K562 (cell line): ENCODE data around the gene ASCL2. TPM values are rescaled to one million over a fixed set of nuclear protein-coding genes. Genes with fewer than 3 reads are reported as not detected.

Experiments used
- ATAC-seq: fragments of 200-7000 bp; cut with Tn5 transposase; 3 replicates; pipeline ENCODE4 v1.9.1; 2020; ENCODE audit warnings: moderate library complexity
- BruUV-seq: library from RNA; stranded (reverse); fragments of 400-500 nt; replicated peaks from 2 replicates; lab custom pipeline; 2021; lab: Mats Ljungman, UMichigan
- CTCF ChIA-PET: fragments of 300-600 bp; formaldehyde crosslinking; extraction: SDS; loops from one replicate; lab custom pipeline; 2021; ENCODE audit warnings: low intra/inter-chr PET ratio; lab: Yijun Ruan, JAX
- POLR2A ChIA-PET: fragments of 300-600, 350-650 bp; sonication (Branson Sonifier 250); formaldehyde crosslinking; extraction: SDS; loops from one replicate; lab custom pipeline; 2021; ENCODE audit warnings: antibody characterized with exemption, inconsistent platforms; lab: Yijun Ruan, JAX
- DNase-seq, 4 experiments: peaks; one replicate each; pipeline versions ENCODE4 v3.0.0 to v3.0.0-alpha.2; 2011 to 2018; ENCODE audit warnings: low spot score in 3 of 4, mixed read lengths in 3 of 4; ENCODE audit errors: extremely low read depth in 1 of 4
- FAIRE-seq: peaks from 2 replicates; lab custom pipeline; 2011; peaks lifted over from hg19 to GRCh38; lab: Jason Lieb, UNC
- H2AFZ ChIP-seq: 2 replicates; pipeline ENCODE4 v1.6.0; 2011; ENCODE audit warnings: low read depth, low read length, control low read depth, inconsistent platforms
- H3K27ac ChIP-seq: fragments of 200-600 bp; 3 replicates; pipeline ENCODE4 v1.8.0; 2011; ENCODE audit warnings: low read depth, mild to moderate bottlenecking, control low read depth, inconsistent platforms, low read length, moderate library complexity, mixed read lengths; ENCODE audit errors: extremely low read depth
- H3K27me3 ChIP-seq, 2 experiments: fragments of 300-600 bp in 1 of 2; 2 replicates in 1 of 2; 3 replicates in 1 of 2; pipeline versions ENCODE4 v1.6.0 to v1.8.0; 2011; ENCODE audit warnings: inconsistent platforms in 2 of 2, low read length in 2 of 2, mild to moderate bottlenecking in 1 of 2, mixed read lengths in 1 of 2, moderate library complexity in 1 of 2; ENCODE audit not compliant: control insufficient read depth in 2 of 2, insufficient read depth in 2 of 2
- H3K36me3 ChIP-seq: fragments of 300-600 bp; 3 replicates; pipeline ENCODE4 v1.8.0; 2011; ENCODE audit warnings: mild to moderate bottlenecking, low read length, inconsistent platforms; ENCODE audit not compliant: control insufficient read depth, insufficient read depth
- H3K4me1 ChIP-seq, 2 experiments: fragments of 200-600 bp in 1 of 2; replicated peaks in 1 of 2; 2 replicates in 1 of 2; 3 replicates in 1 of 2; pipeline versions ENCODE4 v1.5.1 to v1.8.0; 2011; ENCODE audit warnings: inconsistent platforms in 2 of 2, low read length in 2 of 2, mild to moderate bottlenecking in 1 of 2, mixed read lengths in 1 of 2, moderate library complexity in 1 of 2; ENCODE audit not compliant: control insufficient read depth in 2 of 2, insufficient read depth in 2 of 2
- H3K4me2 ChIP-seq: 2 replicates; pipeline ENCODE4 v1.6.1; 2011; ENCODE audit warnings: low read length, control low read depth, inconsistent platforms, mixed read lengths; ENCODE audit not compliant: insufficient read depth
- H3K4me3 ChIP-seq: fragments of 200-600 bp; sonication (generic), shearing (Covaris generic); 2 replicates; pipeline ENCODE4 v1.5.1; 2016; ENCODE audit warnings: control low read depth, inconsistent platforms
- H3K79me2 ChIP-seq: fragments of 200-600 bp; 3 replicates; pipeline ENCODE4 v1.8.0; 2011; ENCODE audit warnings: low read length, inconsistent platforms; ENCODE audit not compliant: control insufficient read depth, insufficient read depth
- H3K9ac ChIP-seq, 2 experiments: 2 replicates each; pipeline versions ENCODE4 v1.6.0 to v1.6.1; 2011; ENCODE audit warnings: low read depth in 2 of 2, low read length in 2 of 2, control low read depth in 1 of 2, inconsistent platforms in 1 of 2, mild to moderate bottlenecking in 1 of 2, mixed read lengths in 1 of 2; ENCODE audit not compliant: insufficient read depth in 1 of 2
- H3K9me1 ChIP-seq: one replicate; pipeline ENCODE4 v1.6.0; 2011; ENCODE audit warnings: inconsistent platforms, mild to moderate bottlenecking, low read length, moderate library complexity; ENCODE audit not compliant: control insufficient read depth, insufficient read depth
- H3K9me3 ChIP-seq: replicated peaks from 2 replicates; pipeline ENCODE4 v1.5.1; 2011; ENCODE audit warnings: low read depth, low read length, inconsistent platforms; ENCODE audit not compliant: control insufficient read depth, insufficient read depth
- H4K20me1 ChIP-seq: replicated peaks from 2 replicates; pipeline ENCODE4 v1.6.1; 2011; ENCODE audit warnings: low read length, inconsistent platforms, mixed read lengths; ENCODE audit not compliant: control insufficient read depth, insufficient read depth
- BRF1 ChIP-seq: IDR thresholded peaks from 3 replicates; pipeline ENCODE4 v1.6.1; 2011; ENCODE audit warnings: borderline replicate concordance, mild to moderate bottlenecking; ENCODE audit not compliant: insufficient read length; ENCODE audit errors: extremely low read depth
- CHD4 ChIP-seq: fragments of 200-600 bp; sonication (generic); IDR thresholded peaks from 3 replicates; pipeline ENCODE4 v1.6.1; 2012; ENCODE audit warnings: low read depth, mild to moderate bottlenecking, mixed read lengths, low read length, inconsistent platforms; ENCODE audit not compliant: insufficient read depth, insufficient replicate concordance, poor library complexity, severe bottlenecking
- PCBP1 ChIP-seq: fragments of 200-400 bp; formaldehyde crosslinking; IDR thresholded peaks from 2 replicates; pipeline ENCODE4 v1.6.1; 2018; ENCODE audit warnings: mild to moderate bottlenecking, low read depth, low read length; ENCODE audit not compliant: poor library complexity, severe bottlenecking
- ZNF431 ChIP-seq: sonication (generic); formaldehyde crosslinking; IDR thresholded peaks from 2 replicates; pipeline ENCODE4 v1.8.0; 2022; ENCODE audit warnings: mild to moderate bottlenecking, missing genetic modification reagents
- ZNF695 ChIP-seq: fragments of 450-650 bp; formaldehyde crosslinking; IDR thresholded peaks from 2 replicates; pipeline ENCODE4 v1.4.0; 2020; ENCODE audit warnings: mild to moderate bottlenecking, moderate library complexity
- WGBS: fragments of 100-300 bp; shearing (Covaris generic); methylation state at CpG from one replicate; pipeline ENCODE4 v1.1.6; 2016; ENCODE audit warnings: low coverage, mixed read lengths; ENCODE audit not compliant: insufficient coverage; ENCODE audit errors: missing lambda C conversion rate; 5-methylcytosine and 5-hydroxymethylcytosine counted together
- in situ Hi-C: fragments of 300-500 bp; cut with MboI; formaldehyde crosslinking; loops from 4 replicates; pipeline ENCODE4 v1.15.0; 2018; ENCODE audit warnings: inconsistent platforms, mixed read lengths
- intact Hi-C: fragments of 100-400 bp; cut with micrococcal nuclease; formaldehyde crosslinking; loops from 2 replicates; pipeline ENCODE4 v1.14.2; 2022
- polyA plus RNA-seq, 8 experiments: library from polyadenylated mRNA; depleted of rRNA in 4 of 8; stranded (reverse) in 5 of 8; unstranded in 3 of 8; fragments of >200 nt; fragmentation: Nextera tagmentation in 2 of 8; fragmentation: Illumina TruSeq in 1 of 8; extraction: Ambion mirVana in 2 of 8; extraction: Trizol in 1 of 8; gene quantifications; 2 replicates each; pipeline versions ENCODE4 v1.2.1 to v1.2.3, GENCODE V29; 2011 to 2014; ENCODE audit warnings: inconsistent platforms in 1 of 8, missing spikeins in 1 of 8
- total RNA-seq, 7 experiments: library from RNA; depleted of rRNA in 6 of 7; stranded (reverse); fragments of >200 nt in 6 of 7; fragmentation: Illumina TruSeq in 2 of 7; extraction: Trizol in 2 of 7; gene quantifications; 2 replicates each; pipeline versions ENCODE4 v1.2.1 to v1.2.3, GENCODE V29; 2011 to 2021; ENCODE audit warnings: low replicate concordance in 1 of 7
- TF ChIP-seq, protein P1 (sequence below), 2 experiments: IDR thresholded peaks in 1 of 2; conservative IDR thresholded peaks in 1 of 2; 2 replicates each; pipeline ENCODE4 v1.6.1; 2016; ENCODE audit warnings: low read depth in 2 of 2, mild to moderate bottlenecking in 1 of 2, missing compliant biosample characterization in 1 of 2, missing genetic modification characterization in 1 of 2, moderate library complexity in 1 of 2
- TF ChIP-seq, protein P2 (sequence below), 2 experiments: fragments of 450-650 bp in 1 of 2; sonication (generic) in 1 of 2; formaldehyde crosslinking in 1 of 2; IDR thresholded peaks in 1 of 2; conservative IDR thresholded peaks in 1 of 2; 2 replicates each; pipeline versions ENCODE4 v1.6.1 to v1.8.1; 2016 to 2023; ENCODE audit warnings: mild to moderate bottlenecking in 2 of 2, moderate library complexity in 2 of 2, inconsistent platforms in 1 of 2, missing genetic modification reagents in 1 of 2
- TF ChIP-seq, protein P3 (sequence below): sonication (generic); formaldehyde crosslinking; IDR thresholded peaks from 2 replicates; pipeline ENCODE4 v1.8.1; 2023; ENCODE audit warnings: missing genetic modification reagents, mild to moderate bottlenecking, borderline replicate concordance

The ASCL2 gene
- total and polyA plus RNA-seq, 9 of the 15 experiments (the other 6 are each of a cell fraction or from before 2014, with no cell fraction given): 0.11 to 1.4 (median 0.36) TPM; not detected in 2

DNA sequence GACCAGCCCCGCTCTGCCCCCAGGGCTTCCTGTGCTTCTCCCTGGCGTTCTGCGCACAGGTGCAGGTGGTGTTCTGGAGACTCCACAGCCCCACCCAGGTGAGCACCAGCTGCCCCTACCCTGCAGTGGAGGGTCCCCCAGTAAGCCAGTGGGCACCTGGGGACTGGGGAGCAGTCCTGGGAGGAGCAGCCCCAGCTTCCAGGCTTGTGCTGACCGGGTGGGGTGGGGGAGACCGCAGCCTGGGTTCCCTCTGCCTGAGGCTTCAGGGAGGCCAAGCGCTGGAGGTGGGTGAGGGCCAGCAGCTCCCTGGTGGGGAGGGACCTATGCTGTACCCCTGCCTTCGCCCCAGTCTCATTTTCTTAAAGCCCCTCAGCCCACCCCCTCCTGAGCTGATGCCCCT lies 38.3 kb upstream of the ASCL2 start:
- intact Hi-C loops: loop anchor here (5.0 to 10.0 kb wide), 3 partner anchors 94 to 586 kb away; partner anchors contain the start of gene TSSC4
- CTCF ChIA-PET: no interaction called here
- DNase-seq (no peak), FAIRE-seq (no peak), ATAC-seq (no peak)
- no peak for TF ChIP-seq CHD4
- no peak for TF ChIP-seq PCBP1
- TF ChIP-seq ZNF695 (CRISPR knock-in tag): no peak
- TF ChIP-seq ZNF431 (CRISPR knock-in tag): no peak
- TF ChIP-seq, protein P1, sequence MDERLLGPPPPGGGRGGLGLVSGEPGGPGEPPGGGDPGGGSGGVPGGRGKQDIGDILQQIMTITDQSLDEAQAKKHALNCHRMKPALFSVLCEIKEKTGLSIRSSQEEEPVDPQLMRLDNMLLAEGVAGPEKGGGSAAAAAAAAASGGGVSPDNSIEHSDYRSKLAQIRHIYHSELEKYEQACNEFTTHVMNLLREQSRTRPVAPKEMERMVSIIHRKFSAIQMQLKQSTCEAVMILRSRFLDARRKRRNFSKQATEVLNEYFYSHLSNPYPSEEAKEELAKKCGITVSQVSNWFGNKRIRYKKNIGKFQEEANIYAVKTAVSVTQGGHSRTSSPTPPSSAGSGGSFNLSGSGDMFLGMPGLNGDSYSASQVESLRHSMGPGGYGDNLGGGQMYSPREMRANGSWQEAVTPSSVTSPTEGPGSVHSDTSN (CRISPR knock-in tag; IDR thresholded peaks at IDR 0.05; ENCODE audit: low read depth): no peak
- TF ChIP-seq, protein P1 (tag; conservative IDR thresholded peaks at IDR 0.05; ENCODE audit: low read depth): no peak
- TF ChIP-seq, protein P2, sequence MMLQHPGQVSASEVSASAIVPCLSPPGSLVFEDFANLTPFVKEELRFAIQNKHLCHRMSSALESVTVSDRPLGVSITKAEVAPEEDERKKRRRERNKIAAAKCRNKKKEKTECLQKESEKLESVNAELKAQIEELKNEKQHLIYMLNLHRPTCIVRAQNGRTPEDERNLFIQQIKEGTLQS (IDR thresholded peaks at IDR 0.05): no peak
- TF ChIP-seq, protein P2 (CRISPR knock-in tag; conservative IDR thresholded peaks at IDR 0.05): no peak
- TF ChIP-seq, protein P3, sequence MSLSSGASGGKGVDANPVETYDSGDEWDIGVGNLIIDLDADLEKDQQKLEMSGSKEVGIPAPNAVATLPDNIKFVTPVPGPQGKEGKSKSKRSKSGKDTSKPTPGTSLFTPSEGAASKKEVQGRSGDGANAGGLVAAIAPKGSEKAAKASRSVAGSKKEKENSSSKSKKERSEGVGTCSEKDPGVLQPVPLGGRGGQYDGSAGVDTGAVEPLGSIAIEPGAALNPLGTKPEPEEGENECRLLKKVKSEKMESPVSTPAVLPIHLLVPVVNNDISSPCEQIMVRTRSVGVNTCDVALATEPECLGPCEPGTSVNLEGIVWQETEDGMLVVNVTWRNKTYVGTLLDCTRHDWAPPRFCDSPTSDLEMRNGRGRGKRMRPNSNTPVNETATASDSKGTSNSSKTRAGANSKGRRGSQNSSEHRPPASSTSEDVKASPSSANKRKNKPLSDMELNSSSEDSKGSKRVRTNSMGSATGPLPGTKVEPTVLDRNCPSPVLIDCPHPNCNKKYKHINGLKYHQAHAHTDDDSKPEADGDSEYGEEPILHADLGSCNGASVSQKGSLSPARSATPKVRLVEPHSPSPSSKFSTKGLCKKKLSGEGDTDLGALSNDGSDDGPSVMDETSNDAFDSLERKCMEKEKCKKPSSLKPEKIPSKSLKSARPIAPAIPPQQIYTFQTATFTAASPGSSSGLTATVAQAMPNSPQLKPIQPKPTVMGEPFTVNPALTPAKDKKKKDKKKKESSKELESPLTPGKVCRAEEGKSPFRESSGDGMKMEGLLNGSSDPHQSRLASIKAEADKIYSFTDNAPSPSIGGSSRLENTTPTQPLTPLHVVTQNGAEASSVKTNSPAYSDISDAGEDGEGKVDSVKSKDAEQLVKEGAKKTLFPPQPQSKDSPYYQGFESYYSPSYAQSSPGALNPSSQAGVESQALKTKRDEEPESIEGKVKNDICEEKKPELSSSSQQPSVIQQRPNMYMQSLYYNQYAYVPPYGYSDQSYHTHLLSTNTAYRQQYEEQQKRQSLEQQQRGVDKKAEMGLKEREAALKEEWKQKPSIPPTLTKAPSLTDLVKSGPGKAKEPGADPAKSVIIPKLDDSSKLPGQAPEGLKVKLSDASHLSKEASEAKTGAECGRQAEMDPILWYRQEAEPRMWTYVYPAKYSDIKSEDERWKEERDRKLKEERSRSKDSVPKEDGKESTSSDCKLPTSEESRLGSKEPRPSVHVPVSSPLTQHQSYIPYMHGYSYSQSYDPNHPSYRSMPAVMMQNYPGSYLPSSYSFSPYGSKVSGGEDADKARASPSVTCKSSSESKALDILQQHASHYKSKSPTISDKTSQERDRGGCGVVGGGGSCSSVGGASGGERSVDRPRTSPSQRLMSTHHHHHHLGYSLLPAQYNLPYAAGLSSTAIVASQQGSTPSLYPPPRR (CRISPR knock-in tag): no peak
- no peak for TF ChIP-seq BRF1
- Histone ChIP-seq H3K79me2 (peaks cover 13% of the 10 kb centered on the region; the same call in 2 of the 3 replicates), H3K4me3 (no peak overlapping the region), H3K9me3 (no peaks in the 10 kb centered on the region), H3K4me2 (no peak overlapping the region), H3K27ac (no peak overlapping the region), H2AFZ (no peak overlapping the region), H3K27me3 (no peaks in the 10 kb centered on the region; a peak in 2 of 5 replicates), H3K4me1 (peaks cover 27 to 92% of the 10 kb centered on the region in 2 experiments), H3K9me1 (no peaks in the 10 kb centered on the region), H3K36me3 (no peaks in the 10 kb centered on the region), H3K9ac (peak overlapping the region in 1 of 2 experiments; percentile 26; a peak in 1 of 4 replicates), H4K20me1 (peaks cover 10% of the 10 kb centered on the region; the same call in 1 of the 2 replicates)
- POLR2A ChIA-PET: interaction anchor here (1.0 to 1.7 kb wide), 2 partner anchors 9 to 12 kb away, joined by 3 to 6 read pairs; no protein-coding TSS in a partner anchor
- no TSS peak for BruUV-seq
- in situ Hi-C loops: no loop called here
- 37% methylated on average over 5 of the region's 7 CpGs for WGBS
